ENCODE results near the gene WTAP. TPM values are rescaled to one million over a fixed set of nuclear protein-coding genes. Genes with fewer than 3 reads are reported as not detected.

The WTAP gene
- total RNA-seq, 1 experiment from 2014 or later = 114 TPM

DNA sequence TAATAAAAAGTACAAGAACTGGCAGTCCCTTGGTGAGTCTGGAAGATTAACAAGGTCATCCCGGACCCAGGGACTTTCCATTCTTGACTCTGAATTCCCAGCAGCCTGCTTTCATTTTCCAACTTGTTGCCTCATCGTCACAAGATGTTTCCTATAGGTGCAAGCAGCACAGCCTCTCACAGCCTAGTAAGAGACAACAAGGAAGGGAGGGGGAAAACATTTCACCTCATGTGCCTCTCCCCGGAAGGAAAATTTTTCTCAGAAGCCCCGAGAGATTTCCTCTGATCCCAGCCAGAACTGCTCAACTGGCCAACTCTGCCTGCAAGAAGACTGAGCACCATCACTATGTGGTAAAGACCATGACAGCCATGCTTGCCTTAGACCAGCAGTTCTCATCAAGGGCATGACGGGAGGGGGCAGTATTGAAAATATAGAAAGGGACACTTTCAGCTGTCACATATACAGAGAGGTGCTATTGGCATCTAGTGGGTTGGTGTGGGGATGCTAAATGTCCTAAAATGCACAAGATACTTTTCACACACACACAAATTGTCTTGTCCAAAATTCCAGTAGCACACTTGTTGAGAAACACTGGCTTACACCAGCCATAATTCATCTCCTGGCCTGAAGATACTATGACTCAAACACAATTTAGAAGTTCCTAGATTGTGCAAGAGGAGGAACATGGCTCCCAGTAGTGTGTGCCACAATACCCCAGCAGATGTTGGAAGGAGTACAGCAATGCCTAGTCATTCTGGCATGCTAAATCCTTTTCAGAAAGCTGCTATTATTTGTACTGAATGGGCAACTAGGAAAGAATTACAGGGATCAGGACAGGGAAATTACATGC lies 10.8 kb upstream of the WTAP start:
- H3K36me3 Mint-ChIP-seq (ENCODE audit: insufficient read depth, unreplicated experiment) = peaks cover 9% of the 10 kb centered on the region
- intact Hi-C loops (cut with micrococcal nuclease; ENCODE audit: unreplicated experiment) = no loop called here
- H3K4me1 Mint-ChIP-seq (ENCODE audit: low read depth, unreplicated experiment) = no peaks in the 10 kb centered on the region
- H3K27me3 Mint-ChIP-seq (ENCODE audit: insufficient read depth, unreplicated experiment) = no peaks in the 10 kb centered on the region
- ChIA-PET POLR2A (no interaction called here), CTCF (no interaction called here)
- no peak overlapping the region for H3K4me3 Mint-ChIP-seq (ENCODE audit: unreplicated experiment)
- Histone ChIP-seq H3K9me3 (no peaks in the 10 kb centered on the region), H3K36me3 (ENCODE audit: control insufficient read depth, insufficient read depth, low read length) (no peaks in the 10 kb centered on the region), H3K4me1 (no peaks in the 10 kb centered on the region), H3K27me3 (replicated peaks; ENCODE audit: control insufficient read depth, insufficient read depth, low read length) (no peaks in the 10 kb centered on the region), H3K4me3 (ENCODE audit: low read depth, low read length) (no peak overlapping the region)
- DNase-seq = no peak
- BruUV-seq (replicated peaks) = no TSS peak
- H3K27ac Mint-ChIP-seq (ENCODE audit: unreplicated experiment) = no peak overlapping the region
- TF ChIP-seq, protein P1, sequence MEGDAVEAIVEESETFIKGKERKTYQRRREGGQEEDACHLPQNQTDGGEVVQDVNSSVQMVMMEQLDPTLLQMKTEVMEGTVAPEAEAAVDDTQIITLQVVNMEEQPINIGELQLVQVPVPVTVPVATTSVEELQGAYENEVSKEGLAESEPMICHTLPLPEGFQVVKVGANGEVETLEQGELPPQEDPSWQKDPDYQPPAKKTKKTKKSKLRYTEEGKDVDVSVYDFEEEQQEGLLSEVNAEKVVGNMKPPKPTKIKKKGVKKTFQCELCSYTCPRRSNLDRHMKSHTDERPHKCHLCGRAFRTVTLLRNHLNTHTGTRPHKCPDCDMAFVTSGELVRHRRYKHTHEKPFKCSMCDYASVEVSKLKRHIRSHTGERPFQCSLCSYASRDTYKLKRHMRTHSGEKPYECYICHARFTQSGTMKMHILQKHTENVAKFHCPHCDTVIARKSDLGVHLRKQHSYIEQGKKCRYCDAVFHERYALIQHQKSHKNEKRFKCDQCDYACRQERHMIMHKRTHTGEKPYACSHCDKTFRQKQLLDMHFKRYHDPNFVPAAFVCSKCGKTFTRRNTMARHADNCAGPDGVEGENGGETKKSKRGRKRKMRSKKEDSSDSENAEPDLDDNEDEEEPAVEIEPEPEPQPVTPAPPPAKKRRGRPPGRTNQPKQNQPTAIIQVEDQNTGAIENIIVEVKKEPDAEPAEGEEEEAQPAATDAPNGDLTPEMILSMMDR (IDR thresholded peaks at IDR 0.05; ENCODE audit: insufficient read depth in 1 of 2, low read depth in 1 of 2, low read length in 1 of 2, severe bottlenecking in 1 of 2, unreplicated experiment in 1 of 2) = no peak
- no peaks in the 10 kb centered on the region for H3K9me3 Mint-ChIP-seq (ENCODE audit: unreplicated experiment)

DNA sequence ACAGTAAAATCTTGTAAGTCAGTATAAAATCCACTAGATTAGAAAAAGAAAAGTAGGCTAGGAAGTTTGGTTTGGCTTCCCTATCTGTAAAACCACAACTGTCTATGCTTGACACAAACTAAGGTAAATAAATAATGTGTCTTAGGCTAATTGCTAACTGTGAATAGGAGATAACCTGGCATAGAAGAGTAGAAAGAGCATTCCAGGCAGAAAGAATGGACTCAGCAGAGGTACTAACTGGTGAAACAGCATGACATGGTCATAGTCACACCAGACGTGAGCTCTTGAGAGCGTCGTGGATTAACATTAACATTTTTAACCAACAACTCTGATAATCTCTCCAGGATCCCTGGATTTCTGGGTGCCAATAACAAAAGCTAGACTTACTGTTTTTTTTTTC lies 8.7 kb upstream of the WTAP start:
- Histone ChIP-seq H3K4me1 (no peaks in the 10 kb centered on the region), H3K9me3 (no peaks in the 10 kb centered on the region), H3K36me3 (ENCODE audit: control insufficient read depth, insufficient read depth, low read length) (no peaks in the 10 kb centered on the region), H3K4me3 (ENCODE audit: low read depth, low read length) (no peak overlapping the region), H3K27me3 (replicated peaks; ENCODE audit: control insufficient read depth, insufficient read depth, low read length) (no peaks in the 10 kb centered on the region)
- Mint-ChIP-seq H3K27me3 (ENCODE audit: insufficient read depth, unreplicated experiment) (no peaks in the 10 kb centered on the region), H3K36me3 (ENCODE audit: insufficient read depth, unreplicated experiment) (peaks cover 9% of the 10 kb centered on the region), H3K4me1 (ENCODE audit: low read depth, unreplicated experiment) (peaks cover 6% of the 10 kb centered on the region), H3K9me3 (ENCODE audit: unreplicated experiment) (no peaks in the 10 kb centered on the region), H3K27ac (ENCODE audit: unreplicated experiment) (no peak overlapping the region), H3K4me3 (ENCODE audit: unreplicated experiment) (no peak overlapping the region)
- ChIA-PET POLR2A (no interaction called here), CTCF (no interaction called here)
- intact Hi-C loops (cut with micrococcal nuclease; ENCODE audit: unreplicated experiment) = no loop called here
- no peak for DNase-seq
- TF ChIP-seq, protein P1 (IDR thresholded peaks at IDR 0.05; ENCODE audit: insufficient read depth in 1 of 2, low read depth in 1 of 2, low read length in 1 of 2, severe bottlenecking in 1 of 2, unreplicated experiment in 1 of 2) = no peak
- BruUV-seq (replicated peaks) = no TSS peak

DNA sequence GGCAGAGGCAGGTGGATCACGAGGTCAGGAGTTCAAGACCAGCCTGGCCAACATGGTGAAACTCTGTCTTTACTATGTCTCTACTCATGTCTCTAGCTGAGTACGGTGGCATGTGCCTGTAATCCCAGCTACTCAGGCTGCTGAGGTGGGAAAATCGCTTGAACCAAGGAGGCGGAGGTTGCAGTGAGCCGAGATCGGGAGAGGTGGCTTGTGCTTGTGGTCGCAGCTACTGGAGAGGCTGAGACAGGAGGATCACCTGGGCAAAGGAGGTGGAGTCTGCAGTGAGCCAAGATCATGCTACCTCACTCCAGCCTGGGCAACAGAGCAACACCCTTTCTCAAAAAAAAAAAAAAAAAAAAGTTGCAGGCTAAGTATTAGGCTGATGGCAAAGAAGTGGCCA lies 8.0 kb upstream of the WTAP start:
- Histone ChIP-seq H3K36me3 (ENCODE audit: control insufficient read depth, insufficient read depth, low read length) (no peaks in the 10 kb centered on the region), H3K4me3 (ENCODE audit: low read depth, low read length) (no peak overlapping the region), H3K27me3 (replicated peaks; ENCODE audit: control insufficient read depth, insufficient read depth, low read length) (no peaks in the 10 kb centered on the region), H3K9me3 (no peaks in the 10 kb centered on the region), H3K4me1 (no peaks in the 10 kb centered on the region)
- Mint-ChIP-seq H3K4me1 (ENCODE audit: low read depth, unreplicated experiment) (peaks cover 6% of the 10 kb centered on the region), H3K27ac (ENCODE audit: unreplicated experiment) (no peak overlapping the region), H3K36me3 (ENCODE audit: insufficient read depth, unreplicated experiment) (peaks cover 9% of the 10 kb centered on the region), H3K4me3 (ENCODE audit: unreplicated experiment) (no peak overlapping the region), H3K27me3 (ENCODE audit: insufficient read depth, unreplicated experiment) (no peaks in the 10 kb centered on the region), H3K9me3 (ENCODE audit: unreplicated experiment) (no peaks in the 10 kb centered on the region)
- no TSS peak for BruUV-seq (replicated peaks)
- CTCF ChIA-PET = no interaction called here
- TF ChIP-seq, protein P1 (IDR thresholded peaks at IDR 0.05; ENCODE audit: insufficient read depth in 1 of 2, low read depth in 1 of 2, low read length in 1 of 2, severe bottlenecking in 1 of 2, unreplicated experiment in 1 of 2) = no peak
- no peak for DNase-seq
- intact Hi-C loops (cut with micrococcal nuclease; ENCODE audit: unreplicated experiment) = no loop called here
- POLR2A ChIA-PET = no interaction called here

All from Caco-2 (cell line).